Activated CD8-positive, alpha-beta memory T cell treated with anti-CD3 and anti-CD28 coated beads, Interleukin-2, amount 50 U/mL, for 48 hours (primary cell): ENCODE results near the gene PRR33.
A peak's percentile ranks its signal among the peaks of the same experiment; 100 is the strongest.

Experiments
- DNase-seq: peaks from one replicate; pipeline ENCODE4 v3.0.0-alpha.2; 2020

Gene PRR33

DNA sequence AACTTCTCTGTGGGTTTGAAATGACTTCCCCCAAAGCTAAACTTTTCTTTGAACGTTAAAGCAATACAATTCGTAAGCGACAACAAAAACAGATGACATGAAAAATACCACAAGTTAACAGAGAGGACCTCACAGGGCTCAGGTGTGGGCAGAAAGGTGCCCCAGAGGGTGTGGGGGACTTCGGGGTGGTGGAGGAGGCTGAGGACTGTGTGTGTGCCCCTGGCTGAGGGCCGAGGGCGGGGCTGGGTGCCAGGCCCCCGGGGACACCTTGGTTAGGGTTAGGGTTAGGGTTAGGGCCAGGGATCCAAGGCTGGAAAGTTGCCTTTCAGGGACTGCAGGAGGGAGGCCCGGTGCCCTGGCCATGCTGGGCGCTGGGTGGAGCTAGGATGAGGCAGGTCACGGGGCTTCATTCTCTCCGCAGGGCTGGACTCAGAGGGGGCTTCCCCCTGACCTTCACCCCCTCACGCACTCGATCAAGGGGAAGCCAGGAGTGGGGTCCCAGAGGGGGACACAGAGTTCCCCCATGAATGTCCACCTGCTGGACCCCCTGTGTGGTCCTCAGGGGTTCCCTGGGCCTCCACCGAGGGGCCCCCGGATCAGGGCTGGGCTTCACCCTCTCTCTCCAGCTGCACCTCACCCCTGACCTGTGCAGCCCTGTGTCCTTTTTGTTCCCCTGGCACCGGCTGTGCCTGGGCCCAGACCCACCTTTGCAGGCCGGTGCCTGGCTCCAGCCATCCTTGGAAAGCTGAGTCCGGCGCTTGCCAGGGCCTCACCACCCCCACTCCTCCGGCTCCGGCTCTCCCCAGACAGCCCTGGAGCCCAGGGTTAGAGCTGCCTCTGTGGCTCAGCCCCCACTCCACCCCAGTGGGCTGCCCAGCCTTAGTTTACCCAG is 45.9 kb downstream of the PRR33 start:
- no peak for DNase-seq

DNA sequence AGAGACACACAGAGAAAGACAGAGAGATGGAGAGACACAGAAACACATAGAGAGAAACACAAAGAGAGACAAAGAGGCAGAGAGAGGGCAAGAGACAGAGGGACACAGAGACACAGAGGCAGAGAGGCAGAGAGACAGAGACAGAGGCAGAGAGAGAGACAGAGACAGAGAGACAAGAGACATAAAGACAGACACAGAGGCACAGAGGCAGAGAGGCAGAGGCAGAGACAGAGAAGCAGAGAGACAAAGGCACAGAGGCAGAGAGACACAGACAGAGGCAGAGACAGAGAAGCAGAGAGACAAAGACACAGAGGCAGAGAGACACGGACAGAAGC is 46.6 kb downstream of the PRR33 start:
- DNase-seq: no peak

DNA sequence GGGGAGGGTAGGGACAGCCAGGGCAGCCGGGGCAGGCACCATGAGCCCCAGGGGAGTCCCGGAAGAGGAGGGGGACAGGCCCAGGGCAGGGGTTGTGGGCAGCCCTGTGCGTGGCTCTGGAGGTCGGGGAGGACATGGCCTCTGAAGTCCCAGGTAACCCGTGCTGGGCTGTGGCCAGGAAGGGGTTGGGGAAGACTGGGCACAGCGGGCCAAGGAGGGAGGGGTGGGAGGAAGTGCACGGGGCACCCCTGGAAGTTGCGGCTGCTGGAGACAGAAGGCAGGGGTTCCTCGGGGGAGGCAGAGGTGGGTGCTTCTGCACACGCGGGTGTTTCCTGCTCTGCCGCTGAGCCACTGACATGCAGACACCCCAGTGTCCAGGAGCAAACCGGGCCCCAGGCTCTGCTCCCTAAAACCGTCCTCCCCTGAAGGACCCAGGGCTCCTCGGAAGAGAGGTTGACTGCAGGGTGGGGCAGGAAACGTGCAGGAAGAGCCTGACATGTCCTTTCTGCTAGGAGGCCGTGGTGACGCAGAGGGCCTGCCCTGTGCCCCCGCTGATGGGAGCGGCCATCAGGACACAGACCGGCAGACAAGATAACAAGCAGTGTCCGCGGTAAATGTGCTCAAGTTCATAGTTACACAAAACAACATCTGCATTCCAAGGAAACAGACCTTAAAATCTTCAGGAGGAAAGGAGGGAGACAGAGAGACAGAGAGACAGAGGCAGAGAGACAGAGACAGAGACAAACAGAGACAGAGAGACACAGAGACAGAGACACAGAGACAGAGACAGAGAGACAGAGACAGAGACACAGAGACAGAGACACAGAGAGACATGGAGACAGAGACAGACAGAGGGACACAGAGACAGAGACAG is 47.2 kb downstream of the PRR33 start:
- peak; percentile 78 for DNase-seq

DNA sequence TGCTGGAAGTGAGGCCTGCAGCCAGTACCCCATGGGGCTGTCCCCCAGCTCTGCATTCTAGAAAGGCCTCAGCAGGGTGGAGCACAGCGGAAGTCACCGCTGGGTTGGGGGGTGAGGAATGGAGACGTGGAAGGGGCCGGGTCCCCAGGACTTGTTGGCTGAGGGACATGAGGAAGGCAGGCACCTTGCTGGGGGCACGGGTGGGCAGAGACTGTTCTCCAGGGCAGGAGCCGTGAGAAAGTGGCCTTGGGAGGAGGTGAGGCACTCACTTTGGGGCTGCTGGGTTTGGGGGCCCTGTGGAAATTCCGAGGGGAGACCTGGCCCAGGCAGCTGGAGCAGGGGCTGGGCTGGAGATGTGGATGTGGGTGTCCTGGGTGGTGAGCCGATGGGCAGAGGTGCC is 47.9 kb downstream of the PRR33 start:
- no peak for DNase-seq

DNA sequence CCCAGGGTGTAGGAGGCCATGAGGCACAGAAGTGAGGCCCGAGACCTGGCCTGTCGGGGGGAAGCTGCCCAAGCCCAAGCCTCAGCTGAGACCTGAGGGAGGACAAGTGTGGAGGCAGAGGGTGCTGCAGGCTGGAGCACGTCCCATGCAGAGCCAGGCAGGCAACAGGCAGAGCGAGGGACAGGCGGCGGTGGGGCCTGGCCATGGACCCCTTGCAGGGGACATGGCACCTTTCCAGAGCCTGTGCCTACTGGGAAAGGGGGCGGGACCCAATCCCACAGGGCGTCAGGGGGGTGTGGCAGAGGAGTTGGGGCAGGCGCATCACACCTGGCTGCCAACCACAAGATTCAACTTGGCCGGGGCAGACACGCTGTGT is 48.6 kb downstream of the PRR33 start:
- no peak for DNase-seq

DNA sequence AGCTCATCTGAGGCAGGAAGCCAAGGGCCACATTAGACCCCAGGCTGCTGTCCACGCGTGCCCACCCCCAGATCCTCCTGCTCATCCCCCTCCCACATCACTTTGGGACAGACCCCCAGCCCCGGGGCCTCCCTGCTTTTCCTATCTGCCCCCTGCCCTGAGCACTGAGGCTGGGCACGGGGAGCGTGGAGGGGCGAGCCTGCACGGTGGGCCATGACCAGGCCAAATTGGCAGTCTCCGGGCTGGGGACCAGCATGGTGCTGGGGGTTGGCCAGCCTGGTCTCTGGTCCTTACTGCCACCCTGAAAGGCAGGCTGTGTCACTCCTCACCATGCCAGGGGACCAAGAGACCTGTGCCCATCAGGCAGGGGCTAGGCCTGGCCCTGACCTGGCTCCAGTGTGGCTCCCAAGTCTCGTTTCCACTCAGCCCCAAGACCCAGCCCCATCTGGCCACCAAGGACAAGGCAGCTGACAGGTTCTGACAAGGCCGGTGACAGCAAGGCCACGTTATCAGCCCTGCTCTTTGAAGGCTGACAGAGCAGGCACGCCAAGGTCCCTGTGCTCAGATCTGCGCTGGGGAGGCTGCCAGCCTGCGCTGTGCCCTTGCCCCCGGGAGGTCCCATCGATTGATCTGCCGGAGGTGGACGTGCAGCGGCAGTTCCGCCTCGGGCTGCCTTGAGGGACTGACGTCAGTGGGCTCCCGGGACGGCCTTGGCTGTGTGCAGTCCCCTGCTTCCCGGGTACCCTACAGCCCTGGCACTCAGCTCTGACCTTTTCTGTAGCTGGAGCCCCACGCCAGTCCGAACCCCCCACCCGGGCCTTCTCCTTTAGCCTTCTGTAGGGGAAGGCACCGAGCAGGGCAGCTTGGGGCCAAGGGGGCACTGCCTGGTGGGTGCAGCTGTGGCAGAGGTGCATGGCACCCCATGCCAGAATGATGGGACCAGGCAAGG is 49.3 kb downstream of the PRR33 start:
- no peak for DNase-seq

DNA sequence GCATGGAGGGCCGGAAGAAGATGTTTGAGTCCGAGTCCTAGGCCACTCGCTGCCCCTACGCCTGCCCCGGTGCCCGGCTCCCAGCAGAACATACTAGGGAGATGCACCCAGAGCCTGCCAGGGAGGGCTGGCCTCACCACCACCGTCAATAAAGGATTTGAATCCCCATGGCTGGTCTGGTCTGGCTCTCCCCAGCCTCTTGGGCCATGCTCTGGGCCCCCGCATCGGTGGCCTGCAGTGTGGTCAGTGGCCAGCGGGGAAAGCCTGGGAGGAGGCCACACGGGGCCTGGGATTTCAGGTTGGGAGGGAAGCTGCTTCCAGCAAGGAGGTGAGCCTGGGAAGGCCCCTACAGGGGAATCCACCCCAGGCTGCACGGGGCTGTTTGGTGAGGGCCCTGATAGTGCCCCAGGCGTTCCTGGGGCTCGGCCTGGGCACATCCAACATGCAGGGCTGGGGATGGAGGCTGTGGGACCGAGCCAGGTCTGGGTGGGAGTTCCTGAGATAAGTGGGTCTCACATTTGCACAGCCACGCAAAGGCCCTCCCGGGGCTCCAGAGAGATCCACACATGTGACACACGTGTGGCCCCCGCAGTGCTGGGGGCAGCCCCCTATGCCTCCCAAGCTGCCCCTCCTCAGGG is 50.1 kb downstream of the PRR33 start:
- DNase-seq: no peak

DNA sequence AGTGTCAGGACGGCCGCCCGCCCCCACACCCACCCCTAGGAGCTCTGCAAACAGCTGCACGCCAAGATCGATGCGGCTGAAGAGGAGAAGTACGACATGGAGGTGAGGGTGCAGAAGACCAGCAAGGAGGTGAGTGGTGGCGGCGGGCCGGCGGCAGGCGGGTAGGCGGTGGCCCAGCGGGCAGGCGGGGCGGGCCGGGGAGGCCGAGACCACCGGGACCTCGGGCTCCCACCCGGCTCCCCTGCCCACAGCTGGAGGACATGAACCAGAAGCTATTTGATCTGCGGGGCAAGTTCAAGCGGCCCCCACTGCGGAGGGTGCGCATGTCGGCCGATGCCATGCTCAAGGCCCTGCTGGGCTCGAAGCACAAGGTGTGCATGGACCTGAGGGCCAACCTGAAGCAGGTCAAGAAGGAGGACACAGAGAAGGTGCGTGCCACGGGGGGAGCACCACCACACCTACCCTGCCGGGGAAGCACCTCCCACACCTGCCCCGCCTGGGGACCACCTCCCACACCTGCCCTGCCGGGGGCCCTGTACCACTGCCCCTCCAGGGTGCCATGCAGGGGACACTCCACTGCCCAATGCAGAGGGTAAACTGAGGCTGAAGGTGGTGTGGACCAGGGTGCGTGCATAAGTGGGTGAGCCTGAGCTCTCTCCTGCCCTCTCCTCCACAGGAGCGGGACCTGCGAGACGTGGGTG is 50.8 kb downstream of the PRR33 start:
- DNase-seq: no peak

DNA sequence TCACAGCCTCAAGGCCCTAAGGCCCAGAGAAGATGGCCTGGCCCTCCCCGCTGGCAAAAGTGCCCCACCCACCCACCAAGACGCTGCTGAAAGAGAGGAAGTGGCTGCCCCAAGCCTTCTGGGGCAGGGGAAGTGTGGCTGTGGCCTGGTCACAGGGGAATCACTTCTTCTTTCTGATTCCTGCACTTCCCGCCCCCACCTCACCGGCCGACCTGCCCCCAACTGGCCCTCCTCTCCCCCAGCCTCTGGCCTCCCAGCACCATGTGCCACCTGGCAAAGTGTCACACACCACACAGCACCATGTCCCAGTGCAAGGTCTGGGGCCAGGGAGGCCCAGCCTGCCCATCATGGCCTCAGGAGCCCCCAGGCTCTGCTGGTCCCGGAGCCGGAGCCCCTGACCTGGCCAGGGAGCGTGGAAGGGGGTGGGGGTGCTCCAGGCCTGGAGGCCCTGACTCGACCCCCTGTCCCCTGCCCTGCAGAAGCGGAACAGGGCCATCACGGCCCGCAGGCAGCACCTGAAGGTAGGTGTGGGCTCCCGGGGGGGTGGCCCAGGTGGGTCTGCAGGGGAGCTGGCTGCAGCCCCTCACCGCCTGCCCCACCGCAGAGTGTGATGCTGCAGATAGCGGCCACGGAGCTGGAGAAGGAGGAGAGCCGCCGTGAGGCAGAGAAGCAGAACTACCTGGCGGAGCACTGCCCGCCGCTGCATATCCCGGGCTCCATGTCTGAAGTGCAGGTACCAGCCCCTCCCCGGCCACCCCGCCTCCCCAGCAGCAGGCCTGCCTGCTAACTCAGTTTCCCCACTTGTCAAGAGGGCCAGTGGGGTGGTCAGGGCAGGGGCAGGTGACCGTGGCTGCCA is 51.5 kb downstream of the PRR33 start:
- no peak for DNase-seq

DNA sequence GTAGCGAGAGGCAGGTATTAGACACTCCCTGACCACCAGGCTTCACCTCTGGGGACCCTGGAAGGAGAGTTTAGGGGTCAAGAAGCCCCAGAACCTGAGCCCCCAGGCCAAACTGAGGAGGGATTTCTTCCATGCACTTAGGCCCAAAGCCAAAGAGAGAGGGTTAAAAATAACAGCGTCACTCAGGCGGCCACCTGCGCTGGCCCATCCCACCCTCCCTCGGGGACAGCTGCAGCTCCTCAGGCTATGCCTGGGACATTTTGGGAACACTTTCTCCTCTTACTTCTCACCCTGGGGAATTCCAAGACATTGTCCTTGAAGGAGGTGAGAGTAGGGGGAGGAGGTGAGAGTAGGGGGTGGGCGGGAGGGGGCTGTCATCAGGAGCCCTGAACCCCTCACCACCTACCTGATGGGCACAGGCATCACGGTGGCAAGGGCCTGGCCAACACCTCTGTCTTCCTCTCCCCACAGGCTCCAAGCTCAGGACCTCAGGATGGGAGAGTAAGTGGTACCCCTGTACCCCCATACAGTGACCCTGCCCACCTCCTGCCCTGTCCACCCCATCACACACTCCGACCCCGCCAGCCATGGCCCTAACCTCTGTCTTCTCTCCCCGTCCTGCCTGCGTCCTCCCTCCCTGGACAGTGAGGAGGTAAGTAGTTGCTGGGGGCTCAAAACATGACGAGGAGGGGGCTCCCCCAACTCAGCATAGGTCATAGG is 52.3 kb downstream of the PRR33 start:
- DNase-seq: no peak

DNA sequence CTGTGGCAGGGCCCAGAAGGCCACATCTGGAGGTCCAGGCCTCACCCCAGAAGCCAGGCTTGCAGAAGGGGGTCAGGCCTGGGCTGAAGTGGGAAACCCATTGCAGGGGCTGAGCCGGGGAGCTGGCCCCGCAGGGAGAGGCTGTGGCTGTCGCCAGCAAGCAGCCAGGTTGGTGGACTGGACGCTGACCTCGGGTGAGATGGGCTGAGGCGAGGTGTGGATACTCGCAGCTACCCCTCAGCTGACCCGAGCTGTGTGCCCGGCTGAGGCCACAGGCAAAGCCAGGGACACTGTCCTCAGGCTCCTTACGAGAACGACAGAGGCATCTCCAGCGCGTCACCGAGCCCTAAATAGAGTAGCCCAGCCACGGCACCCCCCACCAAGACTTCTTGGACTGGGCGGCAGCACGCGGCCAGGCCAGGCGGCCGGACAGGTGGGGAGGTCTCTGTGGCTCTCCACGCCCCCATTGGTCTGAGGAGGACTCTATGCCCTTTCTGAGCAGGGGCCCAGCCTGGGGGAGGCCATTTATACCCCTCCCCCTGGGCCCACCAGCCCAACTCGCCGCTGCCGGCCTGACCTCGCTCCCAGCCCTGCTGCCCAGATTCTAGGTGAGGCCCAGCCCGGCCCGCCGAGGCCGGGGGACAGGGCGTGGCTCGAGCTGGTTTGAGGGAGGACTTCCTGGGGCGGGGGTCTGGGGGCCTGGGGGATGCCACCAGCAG is 53.1 kb downstream of the PRR33 start, which contains the start of gene TNNI2:
TSS of gene TNNI2 (plus strand) at position 556 of the 719 bp plus-strand sequence. CDS start 716 bp downstream, outside the sequence.
- DNase-seq: no peak
